ENCODE data around the gene NADSYN1. TPM values are rescaled to one million over a fixed set of nuclear protein-coding genes. Genes with fewer than 3 reads are reported as not detected.
A peak's percentile ranks its signal among the peaks of the same experiment; 100 is the strongest.

Gene NADSYN1
- total RNA-seq (2016; rRNA removed; fragmentation: Illumina TruSeq; extraction: Trizol): 27.1 and 35.7 TPM in 2 replicates
- total RNA-seq (2016; cell fraction: cytosol; rRNA removed; fragmentation: Illumina TruSeq; extraction: Trizol; ENCODE audit: low read depth): 8.5 and 12.4 TPM in 2 replicates
- total RNA-seq (2016; cell fraction: insoluble cytoplasmic fraction; rRNA removed; fragmentation: Illumina TruSeq; extraction: Trizol): 24.1 and 36.5 TPM in 2 replicates
- total RNA-seq (2016; cell fraction: membrane; rRNA removed; fragmentation: Illumina TruSeq; extraction: Trizol): 13.6 and 14.7 TPM in 2 replicates
- 51.5 and 52.3 TPM in 2 replicates for total RNA-seq (2016; cell fraction: nucleus; rRNA removed; fragmentation: Illumina TruSeq; extraction: Trizol)
- polyA plus RNA-seq (2011; rRNA removed): 51.5 and 63.4 TPM in 2 replicates
- 35.3 and 38.4 TPM in 2 replicates for polyA plus RNA-seq (2011; cell fraction: cytosol; rRNA removed)
- polyA plus RNA-seq (2011; cell fraction: nucleus; rRNA removed): 278 and 289 TPM in 2 replicates
- 36.9 and 39.9 TPM in 2 replicates for polyA plus RNA-seq (2012)
- 8.2 and 8.4 TPM in 2 replicates for polyA plus RNA-seq (2016; cell fraction: cytosol; fragmentation: Illumina TruSeq; extraction: Trizol; ENCODE audit: low read depth)
- 21.4 and 22.2 TPM in 2 replicates for polyA plus RNA-seq (2016; cell fraction: insoluble cytoplasmic fraction; fragmentation: Illumina TruSeq; extraction: Trizol; ENCODE audit: low read depth)
- polyA plus RNA-seq (2016; cell fraction: membrane; fragmentation: Illumina TruSeq; extraction: Trizol; ENCODE audit: low read depth): 8.4 and 8.9 TPM in 2 replicates
- 95.9 and 99.0 TPM in 2 replicates for polyA plus RNA-seq (2016; cell fraction: nucleus; fragmentation: Illumina TruSeq; extraction: Trizol; ENCODE audit: insufficient read depth, low read depth)
- polyA minus RNA-seq (2011; rRNA and poly(A)+ RNA removed; ENCODE audit: low replicate concordance): 80.9 and 97.1 TPM in 2 replicates
- polyA minus RNA-seq (2011; cell fraction: cytosol; rRNA and poly(A)+ RNA removed): 17.1 and 19.6 TPM in 2 replicates
- 117 and 142 TPM in 2 replicates for polyA minus RNA-seq (2011; cell fraction: nucleus; rRNA and poly(A)+ RNA removed)
- percentile 59 among the genes with signal in this experiment for Bru-seq, nascent RNA
- BruChase-seq, experiment 1, labeled RNA remaining after a 6-hour chase: percentile 64 among the genes with signal in this experiment
- percentile 62 among the genes with signal in this experiment for BruChase-seq, experiment 2, labeled RNA remaining after a 2-hour chase
- long read RNA-seq, experiment 1, transcript NADSYN1-201 (21 exons, 2,773 nt): major isoform, 21 of 34 reads
- long read RNA-seq, experiment 1, partial matches to known transcripts: 3 of 34 reads
- long read RNA-seq, experiment 1, other reads (novel, unspliced or antisense): 10 of 34 reads
- long read RNA-seq, experiment 2, transcript NADSYN1-201 (21 exons, 2,773 nt): major isoform, 21 of 44 reads
- long read RNA-seq, experiment 2, partial matches to known transcripts: 4 of 44 reads
- long read RNA-seq, experiment 2, other reads (novel, unspliced or antisense): 18 of 44 reads

DNA sequence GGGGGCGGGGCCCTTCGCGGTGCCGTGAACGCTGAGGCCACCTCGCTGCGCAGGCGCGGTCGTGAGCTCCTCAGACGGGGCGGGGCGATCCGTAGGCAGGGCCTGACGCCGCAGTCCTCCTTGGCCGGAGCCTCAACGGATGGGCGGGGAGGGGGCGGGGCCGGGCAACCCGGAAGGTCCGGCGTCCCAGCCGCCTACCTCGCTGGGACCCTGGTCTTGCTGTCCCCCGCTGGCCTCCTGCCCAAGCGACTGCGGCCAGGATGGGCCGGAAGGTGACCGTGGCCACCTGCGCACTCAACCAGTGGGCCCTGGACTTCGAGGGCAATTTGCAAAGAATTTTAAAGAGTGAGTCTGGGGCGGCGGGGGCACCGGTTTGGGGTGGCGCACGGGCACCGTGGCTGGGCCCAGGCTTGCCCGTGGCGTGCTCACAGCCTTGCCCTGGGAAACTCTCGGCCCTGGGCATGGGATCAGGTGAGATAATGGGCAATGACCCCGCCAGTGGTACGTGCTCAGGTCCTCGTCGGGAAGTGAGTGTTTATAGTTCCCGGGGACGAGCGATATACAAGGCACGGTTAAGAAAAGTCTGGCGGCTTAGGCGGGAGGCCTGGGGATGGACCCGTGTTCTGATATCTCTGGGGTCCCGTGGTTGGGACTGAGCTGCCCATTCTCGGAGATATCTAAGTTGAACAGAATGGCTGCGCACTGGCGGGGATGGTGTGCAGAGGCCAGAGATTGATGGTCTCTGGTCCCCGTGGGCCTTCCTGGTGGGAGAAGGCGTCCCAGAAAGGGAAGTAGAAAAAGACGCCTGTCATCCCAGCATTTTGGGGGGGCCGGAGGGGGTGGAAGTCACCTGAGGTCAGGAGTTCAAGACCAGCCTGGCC lies at the start of gene NADSYN1:
Gene NADSYN1 (plus strand): TSS at position 167 of the 881 bp plus-strand sequence. CDS start 94 bp downstream, at position 261.
- H3K4me3 ChIP-seq (replicated peaks in 1 of 3; ENCODE audit: insufficient read depth in 1 of 3, low read depth in 2 of 3, low read length in 3 of 3): peak within 1 kb of the TSS; percentile 78 to 99 (median 87)
- peak within 1 kb of the TSS; percentile 51 for H3K27ac ChIP-seq (ENCODE audit: extremely low read length, insufficient read depth, low read length)
- peaks cover 7 to 33% of the 10 kb centered on the region in 2 experiments; a peak in 4 of 5 replicates for H3K36me3 ChIP-seq (replicated peaks in 1 of 2; ENCODE audit: control insufficient read depth in 1 of 2, insufficient read depth in 2 of 2, low read length in 2 of 2)
- WGBS (ENCODE audit: low lambda C conversion rate): 5% methylated on average over 12 of the region's 61 CpGs
- BruUV-seq (replicated peaks): TSS peak; percentile 32
- ATAC-seq: peak; percentile 75
- H3K4me2 ChIP-seq (ENCODE audit: low read depth, low read length): peak within 1 kb of the TSS; percentile 84
- CTCF ChIA-PET (ENCODE audit: low intra/inter-chr PET ratio, low total read pairs): no interaction called here
- peaks cover 36% of the 10 kb centered on the region for H3K79me2 ChIP-seq (ENCODE audit: insufficient read depth, low read length)
- peak; percentile 89 for DNase-seq (ENCODE audit: low spot score)
- H3K9ac ChIP-seq (ENCODE audit: insufficient read depth, low read depth, low read length): peak within 1 kb of the TSS; percentile 77
- H2AFZ ChIP-seq (ENCODE audit: low read length): no peak within 1 kb of the TSS
- FAIRE-seq: no peak
- H3K27me3 ChIP-seq (ENCODE audit: control insufficient read depth in 1 of 2, insufficient read depth in 2 of 2, low read length in 2 of 2): no peaks in the 10 kb centered on the region
- in situ Hi-C loops (cut with HindIII; ENCODE audit: extremely low pct_ligation_motif_present, low pct_unique_long_range_greater_than_20kb): no loop called here
- H4K20me1 ChIP-seq (ENCODE audit: insufficient read depth, low read length): no peaks in the 10 kb centered on the region
- no peaks in the 10 kb centered on the region for H3K9me3 ChIP-seq (ENCODE audit: low read length)
- intact Hi-C loops (cut with micrococcal nuclease; ENCODE audit: unreplicated experiment): no loop called here
- POLR2A ChIA-PET: interaction anchor here (0.6 to 1.0 kb wide), 6 partner anchors 13 to 379 kb away, joined by 3 to 8 read pairs (median 4); no protein-coding TSS in a partner anchor
- H3K4me1 ChIP-seq (ENCODE audit: insufficient read depth, low read length): peaks cover 44% of the 10 kb centered on the region
- TF ChIP-seq ARNT2 (CRISPR knock-in tag; IDR thresholded peaks at IDR 0.05; ENCODE audit: low read depth) (peak; percentile 78), SIN3A (IDR thresholded peaks at IDR 0.05; ENCODE audit: borderline replicate concordance, low read depth, low read length) (peak; percentile 64; the same call in 1 of the 2 replicates), HES4 (CRISPR knock-in tag; IDR thresholded peaks at IDR 0.05; ENCODE audit: borderline replicate concordance) (no peak), GATA4 (IDR thresholded peaks at IDR 0.05; ENCODE audit: borderline replicate concordance, low read depth) (no peak), ZNF883 (CRISPR knock-in tag; IDR thresholded peaks at IDR 0.05; ENCODE audit: not compliant biosample characterization) (peak; percentile 71)
- TF ChIP-seq, protein P1, sequence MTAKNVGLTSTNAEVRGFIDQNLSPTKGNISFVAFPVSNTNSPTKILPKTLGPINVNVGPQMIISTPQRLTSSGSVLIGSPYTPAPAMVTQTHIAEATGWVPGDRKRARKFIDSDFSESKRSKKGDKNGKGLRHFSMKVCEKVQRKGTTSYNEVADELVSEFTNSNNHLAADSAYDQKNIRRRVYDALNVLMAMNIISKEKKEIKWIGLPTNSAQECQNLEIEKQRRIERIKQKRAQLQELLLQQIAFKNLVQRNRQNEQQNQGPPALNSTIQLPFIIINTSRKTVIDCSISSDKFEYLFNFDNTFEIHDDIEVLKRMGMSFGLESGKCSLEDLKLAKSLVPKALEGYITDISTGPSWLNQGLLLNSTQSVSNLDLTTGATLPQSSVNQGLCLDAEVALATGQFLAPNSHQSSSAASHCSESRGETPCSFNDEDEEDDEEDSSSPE (CRISPR knock-in tag; IDR thresholded peaks at IDR 0.05): no peak
- TF ChIP-seq, protein P2, sequence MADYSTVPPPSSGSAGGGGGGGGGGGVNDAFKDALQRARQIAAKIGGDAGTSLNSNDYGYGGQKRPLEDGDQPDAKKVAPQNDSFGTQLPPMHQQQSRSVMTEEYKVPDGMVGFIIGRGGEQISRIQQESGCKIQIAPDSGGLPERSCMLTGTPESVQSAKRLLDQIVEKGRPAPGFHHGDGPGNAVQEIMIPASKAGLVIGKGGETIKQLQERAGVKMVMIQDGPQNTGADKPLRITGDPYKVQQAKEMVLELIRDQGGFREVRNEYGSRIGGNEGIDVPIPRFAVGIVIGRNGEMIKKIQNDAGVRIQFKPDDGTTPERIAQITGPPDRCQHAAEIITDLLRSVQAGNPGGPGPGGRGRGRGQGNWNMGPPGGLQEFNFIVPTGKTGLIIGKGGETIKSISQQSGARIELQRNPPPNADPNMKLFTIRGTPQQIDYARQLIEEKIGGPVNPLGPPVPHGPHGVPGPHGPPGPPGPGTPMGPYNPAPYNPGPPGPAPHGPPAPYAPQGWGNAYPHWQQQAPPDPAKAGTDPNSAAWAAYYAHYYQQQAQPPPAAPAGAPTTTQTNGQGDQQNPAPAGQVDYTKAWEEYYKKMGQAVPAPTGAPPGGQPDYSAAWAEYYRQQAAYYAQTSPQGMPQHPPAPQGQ (CRISPR knock-in tag; IDR thresholded peaks at IDR 0.05; ENCODE audit: borderline replicate concordance): no peak
